GM12878 (cell line): ENCODE results near the gene THNSL1. TPM values are rescaled to one million over a fixed set of nuclear protein-coding genes. Genes with fewer than 3 reads are reported as not detected.
A peak's percentile ranks its signal among the peaks of the same experiment; 100 is the strongest.

Experiments
- ATAC-seq: fragments of 200-7000 bp; cut with Tn5 transposase; 3 replicates; pipeline ENCODE4 v1.9.1; 2020; ENCODE audit warnings: mild to moderate bottlenecking, moderate library complexity
- BruUV-seq: library from RNA; stranded (reverse); fragments of 400-500 nt; replicated peaks from 2 replicates; lab custom pipeline; 2021; lab: Mats Ljungman, UMichigan
- CTCF ChIA-PET: fragments of 300-600 bp; sonication (Branson Sonifier 250); formaldehyde crosslinking; extraction: SDS; loops from one replicate; lab custom pipeline; 2021; ENCODE audit warnings: inconsistent platforms; lab: Yijun Ruan, JAX
- POLR2A ChIA-PET: fragments of 350-600 bp; formaldehyde crosslinking; extraction: SDS; loops from one replicate; lab custom pipeline; 2021; ENCODE audit warnings: inconsistent platforms; lab: Charles Lee
- RAD21 ChIA-PET: fragments of 300-600 bp; sonication (Branson Sonifier 250); formaldehyde crosslinking; loops from one replicate; lab custom pipeline; 2023; ENCODE audit warnings: antibody characterized with exemption; ENCODE audit not compliant: unreplicated experiment; lab: Charles Lee
- SMC1A ChIA-PET: fragments of 300-600 bp; sonication (Branson Sonifier 250); formaldehyde crosslinking; loops from one replicate; lab custom pipeline; 2023; ENCODE audit not compliant: unreplicated experiment, uncharacterized antibody; lab: Charles Lee
- DNase-seq: peaks from one replicate; pipeline ENCODE4 v3.0.0-alpha.2; 2011; ENCODE audit warnings: low read depth, low spot score
- FAIRE-seq: peaks from 3 replicates; lab custom pipeline; 2011; peaks lifted over from hg19 to GRCh38; lab: Jason Lieb, UNC
- H2AFZ ChIP-seq: 2 replicates; pipeline ENCODE4 v1.6.0; 2011; ENCODE audit warnings: low read depth, low read length, control low read depth; ENCODE audit not compliant: control insufficient read depth
- H3K27ac ChIP-seq: 2 replicates; pipeline ENCODE4 v1.5.1; 2011; ENCODE audit warnings: control low read depth; ENCODE audit not compliant: control insufficient read depth, insufficient read depth
- H3K27me3 ChIP-seq, 2 experiments: replicated peaks in 1 of 2; 2 replicates each; pipeline versions ENCODE4 v1.6.0 to v1.6.1; 2011; ENCODE audit warnings: low read length in 1 of 2; ENCODE audit not compliant: control insufficient read depth in 2 of 2, insufficient read depth in 2 of 2
- H3K36me3 ChIP-seq, 2 experiments: 2 replicates each; pipeline ENCODE4 v1.5.1; 2011; ENCODE audit warnings: low read length in 1 of 2; ENCODE audit not compliant: control insufficient read depth in 2 of 2, insufficient read depth in 2 of 2
- H3K4me1 ChIP-seq: 2 replicates; pipeline ENCODE4 v1.6.1; 2011; ENCODE audit warnings: mild to moderate bottlenecking, low read length, moderate library complexity, mixed read lengths; ENCODE audit not compliant: control insufficient read depth, insufficient read depth
- H3K4me2 ChIP-seq: 2 replicates; pipeline ENCODE4 v1.6.0; 2011; ENCODE audit warnings: control low read depth; ENCODE audit not compliant: control insufficient read depth, insufficient read depth
- H3K4me3 ChIP-seq: fragments of 200-600 bp; sonication (generic); 2 replicates; pipeline ENCODE4 v1.5.1; 2016
- H3K79me2 ChIP-seq: 2 replicates; pipeline ENCODE4 v1.6.0; 2011; ENCODE audit warnings: low read length; ENCODE audit not compliant: control insufficient read depth, insufficient read depth
- H3K9ac ChIP-seq: 2 replicates; pipeline ENCODE4 v1.8.0; 2011; ENCODE audit warnings: low read length, control low read depth, mixed read lengths; ENCODE audit not compliant: control insufficient read depth, insufficient read depth
- H3K9me3 ChIP-seq: replicated peaks from 3 replicates; pipeline ENCODE4 v1.5.1; 2011; ENCODE audit warnings: mild to moderate bottlenecking, low read length; ENCODE audit not compliant: control insufficient read depth, insufficient read depth
- H4K20me1 ChIP-seq: 2 replicates; pipeline ENCODE4 v1.6.0; 2011; ENCODE audit not compliant: control insufficient read depth, insufficient read depth
- CHD2 ChIP-seq: IDR thresholded peaks from 2 replicates; pipeline ENCODE4 v1.6.1; 2011; ENCODE audit warnings: low read depth, low read length, improper control_type of control experiment, borderline replicate concordance
- HDGF ChIP-seq: fragments of 450-650 bp; IDR thresholded peaks from 2 replicates; pipeline ENCODE4 v1.6.1; 2016; ENCODE audit warnings: antibody characterized with exemption
- IKZF1 ChIP-seq: fragments of 450-650 bp; conservative IDR thresholded peaks from 2 replicates; pipeline ENCODE4 v1.6.1; 2017; ENCODE audit warnings: antibody characterized with exemption, mild to moderate bottlenecking
- IKZF2 ChIP-seq, 2 experiments: fragments of 450-650 bp; IDR thresholded peaks; 2 replicates each; pipeline ENCODE4 v1.6.1; 2017; ENCODE audit warnings: mild to moderate bottlenecking in 2 of 2, moderate library complexity in 2 of 2
- IRF3 ChIP-seq: fragments of 450-650 bp; IDR thresholded peaks from 2 replicates; pipeline ENCODE4 v1.6.1; 2014; ENCODE audit warnings: mild to moderate bottlenecking
- MEF2A ChIP-seq: IDR thresholded peaks from 2 replicates; pipeline ENCODE4 v1.6.1; 2011; ENCODE audit warnings: low read depth, mild to moderate bottlenecking, low read length, moderate library complexity; ENCODE audit not compliant: insufficient read depth
- MTA2 ChIP-seq: fragments of 450-650 bp; IDR thresholded peaks from 2 replicates; pipeline ENCODE4 v1.6.1; 2016; ENCODE audit warnings: low read depth, mild to moderate bottlenecking, moderate library complexity
- NBN ChIP-seq: fragments of 450-650 bp; IDR thresholded peaks from 2 replicates; pipeline ENCODE4 v1.6.1; 2016
- RAD51 ChIP-seq: fragments of 450-650 bp; IDR thresholded peaks from 2 replicates; pipeline ENCODE4 v1.6.1; 2016; ENCODE audit warnings: moderate library complexity, mild to moderate bottlenecking, inconsistent platforms
- RUNX3 ChIP-seq: IDR thresholded peaks from 2 replicates; pipeline ENCODE4 v1.6.1; 2012; ENCODE audit warnings: low read length, inconsistent platforms
- SREBF2 ChIP-seq: IDR thresholded peaks from 2 replicates; pipeline ENCODE4 v1.6.1; 2012; ENCODE audit warnings: mild to moderate bottlenecking, low read length
- STAT3 ChIP-seq: IDR thresholded peaks from 2 replicates; pipeline ENCODE4 v1.6.1; 2011; ENCODE audit warnings: low read depth, low read length, improper control_type of control experiment
- TCF12 ChIP-seq: IDR thresholded peaks from 2 replicates; pipeline ENCODE4 v1.6.1; 2011; ENCODE audit warnings: low read depth, mild to moderate bottlenecking, low read length
- ZNF384 ChIP-seq: IDR thresholded peaks from 2 replicates; pipeline ENCODE4 v1.6.1; 2012; ENCODE audit warnings: low read depth, mild to moderate bottlenecking, low read length, improper control_type of control experiment, borderline replicate concordance
- WGBS: methylation state at CpG from one replicate; pipeline ENCODE4 v1.1.6; 2016; ENCODE audit warnings: low lambda C conversion rate; ENCODE audit not compliant: insufficient replicate concordance, insufficient coverage; ENCODE audit errors: missing lambda C conversion rate; 5-methylcytosine and 5-hydroxymethylcytosine counted together
- in situ Hi-C: fragments of 300-500 bp; cut with MboI; formaldehyde crosslinking; loops from 9 replicates; pipeline ENCODE4 v1.14.3; 2018; ENCODE audit warnings: mixed read lengths
- intact Hi-C: fragments of 100-400 bp; cut with micrococcal nuclease; formaldehyde crosslinking; loops from one replicate; pipeline ENCODE4 v1.14.2; 2022; ENCODE audit not compliant: unreplicated experiment
- polyA plus RNA-seq, 11 experiments: library from polyadenylated mRNA; depleted of rRNA in 4 of 11; unstranded in 6 of 11; stranded (reverse) in 5 of 11; fragments of >200 nt; fragmentation: Nextera tagmentation in 4 of 11; fragmentation: Illumina TruSeq in 1 of 11; extraction: Ambion mirVana in 4 of 11; extraction: Trizol in 1 of 11; gene quantifications; 1 replicate in 1 of 11; 2 replicates in 10 of 11; pipeline versions ENCODE4 v1.2.1 to v1.2.3, GENCODE V29; 2011 to 2016; ENCODE audit warnings: inconsistent platforms in 2 of 11, missing spikeins in 2 of 11, low read depth in 1 of 11
- total RNA-seq, 4 experiments: library from RNA; depleted of rRNA in 3 of 4; stranded (reverse); fragments of >200 nt in 3 of 4; fragmentation: Illumina TruSeq in 1 of 4; extraction: Trizol in 1 of 4; gene quantifications; 2 replicates each; pipeline versions ENCODE4 v1.2.1 to v1.2.3, GENCODE V29; 2013 to 2021
- TF ChIP-seq, protein P1 (sequence below): IDR thresholded peaks from 2 replicates; pipeline ENCODE4 v1.6.1; 2011; ENCODE audit warnings: low read depth, low read length, improper control_type of control experiment, borderline replicate concordance
- TF ChIP-seq, protein P2 (sequence below): IDR thresholded peaks from 2 replicates; pipeline ENCODE4 v1.6.1; 2012; ENCODE audit warnings: low read length, inconsistent platforms

Gene THNSL1
- total and polyA plus RNA-seq, 10 of the 15 experiments (the other 5 are each of a cell fraction or from before 2014, with no cell fraction given): 4.2 to 17.5 (median 6.2) TPM

DNA sequence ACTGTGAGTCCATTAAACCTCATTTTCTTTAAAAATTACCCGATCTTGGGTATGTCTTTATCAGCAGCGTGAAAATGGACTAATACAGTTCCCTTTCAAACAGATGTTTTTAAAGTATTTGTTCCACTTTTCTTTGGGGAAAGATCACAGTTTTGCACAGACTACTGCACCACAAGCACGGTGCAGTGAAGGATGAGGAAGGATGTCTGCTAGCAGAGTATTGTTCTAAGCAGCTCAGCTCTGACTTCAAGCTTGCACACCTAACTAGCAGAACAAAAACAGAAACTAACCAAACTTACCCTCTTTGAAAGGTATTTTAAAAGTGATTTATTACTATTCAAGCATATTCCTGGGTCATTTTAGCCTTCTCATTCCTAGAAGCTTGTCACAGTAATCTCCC is 20.0 kb downstream of the THNSL1 start:
- intact Hi-C loops: no loop called here
- no peaks in the 10 kb centered on the region for H3K79me2 ChIP-seq

More for the DNA sequence above, 20.0 kb downstream of the THNSL1 start:
- in situ Hi-C loops: no loop called here
- peak; percentile 87 for ATAC-seq
- CTCF ChIA-PET: interaction anchor here (0.6 to 1.6 kb wide), 4 partner anchors 19 to 576 kb away, joined by 3 to 5 read pairs (median 4); no protein-coding TSS in a partner anchor
- SMC1A ChIA-PET: interaction anchor here (0.6 to 3.7 kb wide), 11 partner anchors 9 to 403 kb away, joined by 3 to 19 read pairs (median 6); no protein-coding TSS in a partner anchor
- H3K9ac ChIP-seq: no peak overlapping the region
- H3K27ac ChIP-seq: no peak overlapping the region
- H4K20me1 ChIP-seq: no peaks in the 10 kb centered on the region
- H3K4me1 ChIP-seq: no peaks in the 10 kb centered on the region
- POLR2A ChIA-PET: interaction anchor here (0.8 kb wide), 1 partner anchor 107 kb away, joined by 4 read pairs; no protein-coding TSS in a partner anchor
- FAIRE-seq: peak; percentile 13
- no peak overlapping the region for H2AFZ ChIP-seq
- no peaks in the 10 kb centered on the region; a peak in 1 of 4 replicates for H3K27me3 ChIP-seq
- TF ChIP-seq CHD2: no peak
- TF ChIP-seq STAT3: no peak
- TF ChIP-seq ZNF384: no peak
- TF ChIP-seq HDGF: no peak
- TF ChIP-seq SREBF2: no peak
- TF ChIP-seq, protein P1, sequence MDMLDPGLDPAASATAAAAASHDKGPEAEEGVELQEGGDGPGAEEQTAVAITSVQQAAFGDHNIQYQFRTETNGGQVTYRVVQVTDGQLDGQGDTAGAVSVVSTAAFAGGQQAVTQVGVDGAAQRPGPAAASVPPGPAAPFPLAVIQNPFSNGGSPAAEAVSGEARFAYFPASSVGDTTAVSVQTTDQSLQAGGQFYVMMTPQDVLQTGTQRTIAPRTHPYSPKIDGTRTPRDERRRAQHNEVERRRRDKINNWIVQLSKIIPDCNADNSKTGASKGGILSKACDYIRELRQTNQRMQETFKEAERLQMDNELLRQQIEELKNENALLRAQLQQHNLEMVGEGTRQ: no peak
- no peak for TF ChIP-seq RUNX3
- TF ChIP-seq IKZF2 (IDR thresholded peaks at IDR 0.05): peak; percentile 45 to 56; a peak in 2 of 4 replicates
- peak; percentile 29; the same call in 1 of the 2 replicates for TF ChIP-seq MTA2
- TF ChIP-seq IRF3: no peak
- TF ChIP-seq, protein P2, sequence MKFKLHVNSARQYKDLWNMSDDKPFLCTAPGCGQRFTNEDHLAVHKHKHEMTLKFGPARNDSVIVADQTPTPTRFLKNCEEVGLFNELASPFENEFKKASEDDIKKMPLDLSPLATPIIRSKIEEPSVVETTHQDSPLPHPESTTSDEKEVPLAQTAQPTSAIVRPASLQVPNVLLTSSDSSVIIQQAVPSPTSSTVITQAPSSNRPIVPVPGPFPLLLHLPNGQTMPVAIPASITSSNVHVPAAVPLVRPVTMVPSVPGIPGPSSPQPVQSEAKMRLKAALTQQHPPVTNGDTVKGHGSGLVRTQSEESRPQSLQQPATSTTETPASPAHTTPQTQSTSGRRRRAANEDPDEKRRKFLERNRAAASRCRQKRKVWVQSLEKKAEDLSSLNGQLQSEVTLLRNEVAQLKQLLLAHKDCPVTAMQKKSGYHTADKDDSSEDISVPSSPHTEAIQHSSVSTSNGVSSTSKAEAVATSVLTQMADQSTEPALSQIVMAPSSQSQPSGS: no peak
- no peak for TF ChIP-seq TCF12
- peak; percentile 4; the same call in 1 of the 2 replicates for TF ChIP-seq RAD51
- 0 out of 2 replicates have a peak, but pooled peaks have one; percentile 14 for TF ChIP-seq IKZF1
- TF ChIP-seq MEF2A: no peak
- TF ChIP-seq NBN: no peak
- RAD21 ChIA-PET: interaction anchor here (1.0 to 4.0 kb wide), 4 partner anchors 20 to 107 kb away, joined by 3 to 18 read pairs (median 4); partner anchors contain the start of genes ENKUR and THNSL1
- 0% methylated on average over 3 of the region's 3 CpGs for WGBS
- no peak overlapping the region for H3K4me2 ChIP-seq
- H3K9me3 ChIP-seq: no peaks in the 10 kb centered on the region
- no peaks in the 10 kb centered on the region for H3K36me3 ChIP-seq
- peak; percentile 12 for DNase-seq
- BruUV-seq: no TSS peak
- no peak overlapping the region for H3K4me3 ChIP-seq
